SK-N-SH treated with all-trans-retinoic acid at 6 μM for 48 hours (cell line): ENCODE results near the gene MYH15.

Experiments used
- ATAC-seq: fragments of 200-7000 bp; cut with Tn5 transposase; 3 replicates; pipeline ENCODE4 v1.9.1; 2020; ENCODE audit warnings: mild to moderate bottlenecking, moderate library complexity
- ARNTL ChIP-seq: fragments of 450-650 bp; formaldehyde crosslinking; IDR thresholded peaks from 2 replicates; pipeline ENCODE4 v1.5.0; 2020; ENCODE audit warnings: low read depth, mild to moderate bottlenecking, moderate library complexity, borderline replicate concordance
- BACH2 ChIP-seq: fragments of 250-450 bp; sonication (Bioruptor Pico); IDR thresholded peaks from 2 replicates; pipeline ENCODE4 v1.9.0; 2021; ENCODE audit warnings: mild to moderate bottlenecking, borderline replicate concordance
- CSDC2 ChIP-seq: fragments of 250-450 bp; sonication (Bioruptor Pico); IDR thresholded peaks from 2 replicates; pipeline ENCODE4 v1.5.0; 2020; ENCODE audit warnings: mild to moderate bottlenecking, moderate library complexity
- ESRRG ChIP-seq: fragments of 250-450 bp; sonication (Bioruptor Pico); IDR thresholded peaks from 2 replicates; pipeline ENCODE4 v1.6.1; 2021; ENCODE audit warnings: mild to moderate bottlenecking
- ISL1 ChIP-seq: fragments of 250-450 bp; sonication (Bioruptor Pico); IDR thresholded peaks from 2 replicates; pipeline ENCODE4 v2.1.2; 2022; ENCODE audit warnings: mild to moderate bottlenecking, moderate library complexity
- OSR1 ChIP-seq: fragments of 250-450 bp; sonication (Bioruptor Pico); IDR thresholded peaks from 2 replicates; pipeline ENCODE4 v1.8.0; 2022; ENCODE audit warnings: moderate library complexity, mild to moderate bottlenecking, inconsistent platforms
- RARB ChIP-seq: fragments of 250-450 bp; sonication (Bioruptor Pico); IDR thresholded peaks from 2 replicates; pipeline ENCODE4 v1.8.0; 2021; ENCODE audit warnings: mild to moderate bottlenecking, moderate library complexity
- SNAI2 ChIP-seq: fragments of 250-450 bp; sonication (Bioruptor Pico); IDR thresholded peaks from 2 replicates; pipeline ENCODE4 v1.5.0; 2020; ENCODE audit warnings: mild to moderate bottlenecking, moderate library complexity
- TCF4 ChIP-seq: fragments of 250-450 bp; sonication (Bioruptor Pico); IDR thresholded peaks from 2 replicates; pipeline ENCODE4 v1.8.0; 2021; ENCODE audit warnings: mild to moderate bottlenecking, moderate library complexity, borderline replicate concordance
- TOX ChIP-seq: fragments of 250-450 bp; sonication (Bioruptor Pico); IDR thresholded peaks from 2 replicates; pipeline ENCODE4 v1.8.0; 2021; ENCODE audit warnings: mild to moderate bottlenecking, moderate library complexity, borderline replicate concordance
- ZC3H10 ChIP-seq: fragments of 250-450 bp; sonication (Bioruptor Pico); IDR thresholded peaks from 2 replicates; pipeline ENCODE4 v1.5.1; 2021; ENCODE audit warnings: mild to moderate bottlenecking, moderate library complexity
- ZFP3 ChIP-seq: fragments of 250-450 bp; sonication (Bioruptor Pico); IDR thresholded peaks from 2 replicates; pipeline ENCODE4 v1.5.0; 2020; ENCODE audit warnings: mild to moderate bottlenecking, moderate library complexity
- ZFP30 ChIP-seq: fragments of 450-650 bp; formaldehyde crosslinking; IDR thresholded peaks from 2 replicates; pipeline ENCODE4 v1.5.0; 2022; ENCODE audit warnings: mild to moderate bottlenecking, moderate library complexity
- ZNF565 ChIP-seq: fragments of 450-650 bp; formaldehyde crosslinking; conservative IDR thresholded peaks from 2 replicates; pipeline ENCODE4 v1.5.0; 2020; ENCODE audit warnings: low read depth, mild to moderate bottlenecking, moderate library complexity
- ZNF8 ChIP-seq: fragments of 450-650 bp; formaldehyde crosslinking; IDR thresholded peaks from 2 replicates; pipeline ENCODE4 v1.5.0; 2020; ENCODE audit warnings: mild to moderate bottlenecking, moderate library complexity
- TF ChIP-seq, protein P1 (sequence below): fragments of 250-450 bp; sonication (Bioruptor Pico); IDR thresholded peaks from 2 replicates; pipeline ENCODE4 v1.5.0; 2020; ENCODE audit warnings: mild to moderate bottlenecking, moderate library complexity
- TF ChIP-seq, protein P2 (sequence below): fragments of 250-450 bp; sonication (Bioruptor Pico); IDR thresholded peaks from 2 replicates; pipeline ENCODE4 v1.5.1; 2020; ENCODE audit warnings: low read depth, mild to moderate bottlenecking, moderate library complexity
- TF ChIP-seq, protein P3 (sequence below): fragments of 250-450 bp; sonication (Bioruptor Pico); IDR thresholded peaks from 2 replicates; pipeline ENCODE4 v1.8.0; 2020; ENCODE audit warnings: mild to moderate bottlenecking, moderate library complexity, borderline replicate concordance
- TF ChIP-seq, protein P4 (sequence below): fragments of 250-450 bp; sonication (Bioruptor Pico); IDR thresholded peaks from 2 replicates; pipeline ENCODE4 v1.5.1; 2021; ENCODE audit warnings: mild to moderate bottlenecking, moderate library complexity
- TF ChIP-seq, protein P5 (sequence below): fragments of 250-450 bp; sonication (Bioruptor Pico); IDR thresholded peaks from 2 replicates; pipeline ENCODE4 v1.8.0; 2021; ENCODE audit warnings: low read depth, mild to moderate bottlenecking, moderate library complexity, borderline replicate concordance

Gene MYH15

DNA sequence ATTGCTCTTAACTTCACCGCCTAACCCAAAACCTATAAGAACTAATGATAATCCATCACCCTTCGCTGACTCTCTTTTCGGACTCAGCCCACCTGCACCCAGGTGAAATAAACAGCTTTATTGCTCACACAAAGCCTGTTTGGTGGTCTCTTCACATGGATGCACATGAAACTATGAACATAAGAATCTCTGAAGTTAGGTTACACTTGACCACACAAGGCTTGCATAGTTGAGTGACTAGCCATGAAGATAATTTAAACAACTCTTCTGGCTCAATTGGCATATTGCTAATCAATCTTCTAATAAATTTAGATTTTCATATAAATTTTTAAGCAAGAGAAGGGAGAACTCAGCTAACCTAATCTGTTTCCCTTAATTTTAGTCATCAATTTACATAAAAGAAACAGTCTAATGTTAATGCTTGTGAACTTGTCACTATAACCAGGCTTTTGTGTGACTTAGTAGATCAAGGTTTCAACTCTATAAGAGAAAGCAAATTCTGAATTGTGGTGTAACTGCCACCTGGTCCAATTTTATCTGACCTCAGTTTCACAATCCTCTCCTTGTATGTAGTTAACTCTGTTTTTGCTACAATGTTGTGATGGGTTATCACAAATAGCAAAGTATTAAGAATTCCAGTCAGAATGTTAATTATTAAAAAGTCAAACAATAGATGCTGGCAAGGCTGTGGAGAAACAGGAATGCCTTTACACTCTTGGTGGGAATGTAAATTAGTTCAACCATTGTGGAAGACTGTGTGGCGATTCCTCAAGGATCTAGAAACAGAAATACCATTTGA is 132.0 kb downstream of the MYH15 start (continued):
- TF ChIP-seq, protein P1, sequence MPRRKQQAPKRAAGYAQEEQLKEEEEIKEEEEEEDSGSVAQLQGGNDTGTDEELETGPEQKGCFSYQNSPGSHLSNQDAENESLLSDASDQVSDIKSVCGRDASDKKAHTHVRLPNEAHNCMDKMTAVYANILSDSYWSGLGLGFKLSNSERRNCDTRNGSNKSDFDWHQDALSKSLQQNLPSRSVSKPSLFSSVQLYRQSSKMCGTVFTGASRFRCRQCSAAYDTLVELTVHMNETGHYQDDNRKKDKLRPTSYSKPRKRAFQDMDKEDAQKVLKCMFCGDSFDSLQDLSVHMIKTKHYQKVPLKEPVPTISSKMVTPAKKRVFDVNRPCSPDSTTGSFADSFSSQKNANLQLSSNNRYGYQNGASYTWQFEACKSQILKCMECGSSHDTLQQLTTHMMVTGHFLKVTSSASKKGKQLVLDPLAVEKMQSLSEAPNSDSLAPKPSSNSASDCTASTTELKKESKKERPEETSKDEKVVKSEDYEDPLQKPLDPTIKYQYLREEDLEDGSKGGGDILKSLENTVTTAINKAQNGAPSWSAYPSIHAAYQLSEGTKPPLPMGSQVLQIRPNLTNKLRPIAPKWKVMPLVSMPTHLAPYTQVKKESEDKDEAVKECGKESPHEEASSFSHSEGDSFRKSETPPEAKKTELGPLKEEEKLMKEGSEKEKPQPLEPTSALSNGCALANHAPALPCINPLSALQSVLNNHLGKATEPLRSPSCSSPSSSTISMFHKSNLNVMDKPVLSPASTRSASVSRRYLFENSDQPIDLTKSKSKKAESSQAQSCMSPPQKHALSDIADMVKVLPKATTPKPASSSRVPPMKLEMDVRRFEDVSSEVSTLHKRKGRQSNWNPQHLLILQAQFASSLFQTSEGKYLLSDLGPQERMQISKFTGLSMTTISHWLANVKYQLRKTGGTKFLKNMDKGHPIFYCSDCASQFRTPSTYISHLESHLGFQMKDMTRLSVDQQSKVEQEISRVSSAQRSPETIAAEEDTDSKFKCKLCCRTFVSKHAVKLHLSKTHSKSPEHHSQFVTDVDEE: no peak
- TF ChIP-seq OSR1 (CRISPR knock-in tag) (no peak), ZNF8 (CRISPR knock-in tag) (no peak), ESRRG (no peak)

DNA sequence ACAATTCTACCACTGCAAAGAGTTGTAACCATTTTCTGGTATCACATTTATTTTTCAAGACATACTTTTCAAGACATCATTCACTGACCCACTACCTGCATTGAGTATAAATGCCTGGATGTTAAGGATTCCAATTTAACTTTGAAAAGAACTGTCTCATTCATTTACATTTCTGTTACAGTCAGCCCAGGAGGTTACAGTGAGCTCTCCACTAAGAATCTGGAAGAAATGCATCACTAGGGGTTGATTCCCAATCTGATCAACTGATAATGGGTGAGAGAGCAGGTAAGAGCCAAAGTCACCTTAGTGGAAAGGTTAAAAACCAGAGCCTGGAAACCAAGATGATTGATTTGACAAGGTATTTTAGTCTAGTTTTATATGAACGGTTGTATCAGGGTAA is 133.0 kb downstream of the MYH15 start:
- TF ChIP-seq SNAI2 (no peak), ZC3H10 (CRISPR knock-in tag) (no peak), RARB (no peak)
- TF ChIP-seq, protein P2, sequence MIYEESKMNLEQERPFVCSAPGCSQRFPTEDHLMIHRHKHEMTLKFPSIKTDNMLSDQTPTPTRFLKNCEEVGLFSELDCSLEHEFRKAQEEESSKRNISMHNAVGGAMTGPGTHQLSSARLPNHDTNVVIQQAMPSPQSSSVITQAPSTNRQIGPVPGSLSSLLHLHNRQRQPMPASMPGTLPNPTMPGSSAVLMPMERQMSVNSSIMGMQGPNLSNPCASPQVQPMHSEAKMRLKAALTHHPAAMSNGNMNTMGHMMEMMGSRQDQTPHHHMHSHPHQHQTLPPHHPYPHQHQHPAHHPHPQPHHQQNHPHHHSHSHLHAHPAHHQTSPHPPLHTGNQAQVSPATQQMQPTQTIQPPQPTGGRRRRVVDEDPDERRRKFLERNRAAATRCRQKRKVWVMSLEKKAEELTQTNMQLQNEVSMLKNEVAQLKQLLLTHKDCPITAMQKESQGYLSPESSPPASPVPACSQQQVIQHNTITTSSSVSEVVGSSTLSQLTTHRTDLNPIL: no peak
- no peak for ATAC-seq

DNA sequence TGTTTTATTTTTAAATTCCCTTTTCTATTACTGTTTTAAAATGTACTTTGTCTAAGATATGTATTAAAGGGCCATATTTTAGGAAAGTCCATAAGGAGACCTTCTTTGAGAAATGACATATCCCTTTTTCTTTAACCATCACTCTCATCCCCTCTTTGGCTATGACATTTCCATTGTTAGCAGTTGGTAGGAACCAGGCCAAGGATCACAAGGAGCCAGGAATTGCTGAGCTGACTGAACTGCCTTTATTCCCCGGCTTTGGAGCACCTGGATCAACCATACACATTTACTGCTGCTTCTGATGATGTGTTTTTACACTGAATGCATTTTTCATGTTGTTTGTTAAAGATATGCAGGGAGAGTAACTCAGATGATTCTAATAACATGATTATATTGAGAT is 134.4 kb downstream of the MYH15 start:
- ATAC-seq: no peak
- TF ChIP-seq OSR1 (CRISPR knock-in tag): no peak
- TF ChIP-seq, protein P3, sequence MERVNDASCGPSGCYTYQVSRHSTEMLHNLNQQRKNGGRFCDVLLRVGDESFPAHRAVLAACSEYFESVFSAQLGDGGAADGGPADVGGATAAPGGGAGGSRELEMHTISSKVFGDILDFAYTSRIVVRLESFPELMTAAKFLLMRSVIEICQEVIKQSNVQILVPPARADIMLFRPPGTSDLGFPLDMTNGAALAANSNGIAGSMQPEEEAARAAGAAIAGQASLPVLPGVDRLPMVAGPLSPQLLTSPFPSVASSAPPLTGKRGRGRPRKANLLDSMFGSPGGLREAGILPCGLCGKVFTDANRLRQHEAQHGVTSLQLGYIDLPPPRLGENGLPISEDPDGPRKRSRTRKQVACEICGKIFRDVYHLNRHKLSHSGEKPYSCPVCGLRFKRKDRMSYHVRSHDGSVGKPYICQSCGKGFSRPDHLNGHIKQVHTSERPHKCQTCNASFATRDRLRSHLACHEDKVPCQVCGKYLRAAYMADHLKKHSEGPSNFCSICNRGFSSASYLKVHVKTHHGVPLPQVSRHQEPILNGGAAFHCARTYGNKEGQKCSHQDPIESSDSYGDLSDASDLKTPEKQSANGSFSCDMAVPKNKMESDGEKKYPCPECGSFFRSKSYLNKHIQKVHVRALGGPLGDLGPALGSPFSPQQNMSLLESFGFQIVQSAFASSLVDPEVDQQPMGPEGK (CRISPR knock-in tag): no peak
- no peak for TF ChIP-seq CSDC2 (CRISPR knock-in tag)
- no peak for TF ChIP-seq ESRRG
- TF ChIP-seq ARNTL (CRISPR knock-in tag): no peak
- no peak for TF ChIP-seq ZFP30 (CRISPR knock-in tag)
- TF ChIP-seq ZNF565 (CRISPR knock-in tag): no peak
- TF ChIP-seq TOX: no peak
- TF ChIP-seq ISL1 (CRISPR knock-in tag): no peak
- no peak for TF ChIP-seq TCF4 (CRISPR knock-in tag)
- TF ChIP-seq SNAI2: no peak
- TF ChIP-seq BACH2: no peak
- no peak for TF ChIP-seq ZNF8 (CRISPR knock-in tag)
- TF ChIP-seq, protein P4, sequence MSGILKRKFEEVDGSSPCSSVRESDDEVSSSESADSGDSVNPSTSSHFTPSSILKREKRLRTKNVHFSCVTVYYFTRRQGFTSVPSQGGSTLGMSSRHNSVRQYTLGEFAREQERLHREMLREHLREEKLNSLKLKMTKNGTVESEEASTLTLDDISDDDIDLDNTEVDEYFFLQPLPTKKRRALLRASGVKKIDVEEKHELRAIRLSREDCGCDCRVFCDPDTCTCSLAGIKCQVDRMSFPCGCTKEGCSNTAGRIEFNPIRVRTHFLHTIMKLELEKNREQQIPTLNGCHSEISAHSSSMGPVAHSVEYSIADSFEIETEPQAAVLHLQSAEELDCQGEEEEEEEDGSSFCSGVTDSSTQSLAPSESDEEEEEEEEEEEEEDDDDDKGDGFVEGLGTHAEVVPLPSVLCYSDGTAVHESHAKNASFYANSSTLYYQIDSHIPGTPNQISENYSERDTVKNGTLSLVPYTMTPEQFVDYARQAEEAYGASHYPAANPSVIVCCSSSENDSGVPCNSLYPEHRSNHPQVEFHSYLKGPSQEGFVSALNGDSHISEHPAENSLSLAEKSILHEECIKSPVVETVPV (CRISPR knock-in tag): no peak
- TF ChIP-seq, protein P1: no peak
- no peak for TF ChIP-seq ZFP3 (CRISPR knock-in tag)
- TF ChIP-seq, protein P5, sequence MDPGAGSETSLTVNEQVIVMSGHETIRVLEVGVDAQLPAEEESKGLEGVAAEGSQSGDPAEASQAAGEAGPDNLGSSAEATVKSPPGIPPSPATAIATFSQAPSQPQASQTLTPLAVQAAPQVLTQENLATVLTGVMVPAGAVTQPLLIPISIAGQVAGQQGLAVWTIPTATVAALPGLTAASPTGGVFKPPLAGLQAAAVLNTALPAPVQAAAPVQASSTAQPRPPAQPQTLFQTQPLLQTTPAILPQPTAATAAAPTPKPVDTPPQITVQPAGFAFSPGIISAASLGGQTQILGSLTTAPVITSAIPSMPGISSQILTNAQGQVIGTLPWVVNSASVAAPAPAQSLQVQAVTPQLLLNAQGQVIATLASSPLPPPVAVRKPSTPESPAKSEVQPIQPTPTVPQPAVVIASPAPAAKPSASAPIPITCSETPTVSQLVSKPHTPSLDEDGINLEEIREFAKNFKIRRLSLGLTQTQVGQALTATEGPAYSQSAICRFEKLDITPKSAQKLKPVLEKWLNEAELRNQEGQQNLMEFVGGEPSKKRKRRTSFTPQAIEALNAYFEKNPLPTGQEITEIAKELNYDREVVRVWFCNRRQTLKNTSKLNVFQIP: no peak
- no peak for TF ChIP-seq ZC3H10 (CRISPR knock-in tag)
- no peak for TF ChIP-seq RARB
